ENCODE results near the gene CBLB.

CBLB gene

DNA sequence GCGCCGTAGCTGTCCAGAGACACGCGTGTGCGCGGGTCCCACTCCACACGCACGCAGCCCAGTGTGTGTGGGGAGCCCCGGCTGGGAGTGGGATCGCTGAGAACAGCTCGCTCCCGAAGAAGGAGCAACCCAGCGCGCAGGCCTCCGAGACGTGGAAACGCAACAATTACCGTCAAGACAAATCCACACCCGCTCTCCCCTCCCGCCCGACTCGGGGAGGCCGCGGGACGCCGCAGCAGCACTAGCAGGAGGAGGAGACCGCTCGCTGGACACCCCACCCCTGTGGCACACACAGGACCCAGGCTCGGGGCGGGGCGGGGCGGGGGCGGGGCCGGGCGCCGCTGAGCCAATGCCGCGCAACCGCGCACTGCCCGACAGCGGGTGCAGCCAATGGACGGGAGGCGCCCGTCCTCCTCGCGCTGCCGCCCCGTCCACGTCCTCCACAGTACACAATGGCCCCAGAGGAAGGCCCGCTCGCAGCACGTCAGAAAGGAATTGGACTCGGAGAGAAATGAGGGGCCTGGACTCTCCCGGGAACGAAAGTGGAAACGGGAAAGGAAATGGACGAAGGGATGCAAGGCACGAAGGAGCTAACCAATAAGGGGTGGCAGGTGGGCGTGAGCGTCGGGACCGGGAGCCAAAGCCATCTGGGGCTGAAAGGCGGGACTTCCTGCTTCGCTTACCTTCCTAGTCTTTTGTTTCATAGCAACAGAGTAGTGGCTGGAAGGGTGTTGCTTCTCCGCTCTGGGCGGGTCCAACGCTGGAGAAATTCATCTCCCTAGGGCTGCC lies at the start of gene CBLB:
CBLB (minus strand) TSS at position 271 of the 789 bp plus-strand sequence. CDS start 1,435 bp downstream, outside the sequence.
- DNase-seq (ENCODE audit: low spot score): peak; percentile 96

- DNase-seq (ENCODE audit: low spot score): no peak
These were observed 48.0 kb upstream of the CBLB start for GRCh38 chr3:105916767-105917166.

DNA sequence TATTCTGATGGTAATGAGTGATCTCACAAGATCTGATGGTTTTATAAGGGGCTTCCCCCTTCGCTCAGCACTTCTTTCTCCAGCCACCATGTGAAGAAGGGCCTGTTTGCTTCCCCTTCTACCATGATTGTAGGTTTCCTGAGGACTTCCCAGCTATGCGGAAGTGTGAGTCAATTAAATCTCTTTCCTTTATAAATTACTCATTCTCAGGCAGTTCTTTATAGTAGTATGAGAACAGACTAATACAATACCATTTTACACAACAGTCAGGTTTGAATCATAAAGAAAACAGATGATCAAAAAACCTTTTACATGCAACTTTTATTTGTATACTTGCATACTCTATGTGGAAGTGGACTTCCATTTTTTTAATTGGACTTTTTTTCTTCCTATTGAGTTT lies 46.7 kb upstream of the CBLB start:
- no peak for DNase-seq (ENCODE audit: low spot score)

GRCh38 chr3:105913616-105914015 lies 44.8 kb upstream of the CBLB start:
- no peak for DNase-seq (ENCODE audit: low spot score)

DNA sequence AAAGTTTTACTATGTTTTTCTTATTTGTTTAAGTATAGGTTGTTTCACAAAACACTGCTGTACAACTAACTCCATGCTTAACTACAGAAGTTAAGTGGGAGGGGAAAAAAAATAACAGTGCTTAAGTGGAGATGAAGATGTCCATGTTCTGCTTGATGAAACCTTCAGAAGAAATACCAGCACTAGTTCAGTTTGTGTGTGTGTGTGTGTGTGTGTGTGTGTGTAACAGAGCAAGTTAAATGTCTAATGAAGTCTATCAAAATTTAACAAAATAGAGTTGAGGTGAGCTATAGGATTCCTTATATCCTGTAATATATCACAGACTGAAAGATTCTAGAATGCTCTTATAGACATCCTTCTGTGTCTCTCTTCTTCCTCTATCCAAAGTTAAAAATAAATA lies 44.1 kb upstream of the CBLB start:
- DNase-seq (ENCODE audit: low spot score): no peak

GRCh38 chr3:105911496-105911895 lies 42.7 kb upstream of the CBLB start:
- no peak for DNase-seq (ENCODE audit: low spot score)

- no peak for DNase-seq (ENCODE audit: low spot score)
These were observed 39.0 kb upstream of the CBLB start for GRCh38 chr3:105907777-105908176.

DNA sequence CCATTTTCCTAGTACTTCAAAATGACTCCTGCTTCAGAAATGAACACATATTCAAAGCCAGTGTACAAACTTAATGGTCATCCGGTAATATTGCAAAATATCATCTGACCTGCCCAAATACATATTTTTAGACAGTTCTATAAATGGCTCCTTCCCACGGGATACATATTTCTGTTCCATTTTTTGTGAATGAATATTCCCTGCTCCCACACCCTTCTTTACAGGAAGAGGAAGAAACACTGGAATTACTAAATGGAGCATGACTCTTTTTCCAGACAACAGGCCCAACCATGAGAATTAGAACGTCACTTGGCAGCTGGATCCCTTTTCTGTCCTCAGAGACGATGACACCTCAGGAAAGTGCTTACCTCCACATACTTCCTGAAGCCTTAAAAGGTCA lies 38.0 kb upstream of the CBLB start:
- DNase-seq (ENCODE audit: low spot score): no peak

DNA sequence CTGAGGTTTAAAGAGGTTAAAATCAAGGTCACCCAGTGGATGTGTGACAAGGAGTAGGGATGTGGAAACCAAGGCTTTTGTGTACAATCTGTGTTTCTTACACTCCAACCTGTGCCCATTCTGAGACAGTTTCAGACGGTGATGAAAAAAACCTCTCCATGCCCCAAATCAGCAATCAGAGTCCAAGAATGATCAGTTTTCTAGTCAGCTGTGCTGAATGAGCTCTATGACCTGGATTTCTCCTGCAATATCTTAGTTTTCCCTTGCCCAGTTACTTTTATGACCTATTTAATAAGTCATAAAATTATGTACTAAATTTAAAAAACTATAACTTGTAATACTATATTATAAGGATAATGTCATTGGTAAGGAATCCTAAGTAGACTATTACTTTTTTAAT lies 37.5 kb upstream of the CBLB start:
- DNase-seq (ENCODE audit: low spot score): no peak

GRCh38 chr3:105905328-105905727 lies 36.5 kb upstream of the CBLB start:
- DNase-seq (ENCODE audit: low spot score): no peak

DNA sequence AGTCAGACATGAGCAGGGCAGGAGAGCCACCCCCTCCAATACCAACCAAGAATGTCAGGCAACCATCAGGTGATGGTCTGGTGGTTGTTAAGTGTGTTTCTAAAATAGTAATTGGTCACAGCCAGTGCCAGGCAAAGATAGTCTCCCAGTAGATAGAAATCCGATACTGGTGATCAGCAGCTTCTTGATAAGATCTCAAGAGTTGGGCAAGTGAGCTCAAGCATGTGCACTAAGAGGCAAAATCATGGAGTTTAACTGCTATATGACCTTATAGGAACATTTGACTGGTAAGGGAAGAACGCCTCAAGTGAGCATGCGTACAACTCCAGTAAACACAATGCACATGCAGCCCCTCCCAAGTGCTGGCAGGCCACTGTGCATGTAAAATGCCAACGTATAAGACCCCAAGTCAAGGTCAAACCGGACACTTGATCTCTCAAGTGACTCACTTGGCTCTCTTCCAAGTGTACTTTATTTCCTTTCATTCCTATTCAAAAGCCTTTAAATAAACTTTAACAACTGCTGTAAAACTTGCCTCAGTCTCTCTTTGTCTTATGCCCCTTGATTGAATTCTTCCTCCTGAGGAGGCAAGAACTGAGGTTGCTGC lies 36.0 kb upstream of the CBLB start:
- DNase-seq (ENCODE audit: low spot score): no peak

DNA sequence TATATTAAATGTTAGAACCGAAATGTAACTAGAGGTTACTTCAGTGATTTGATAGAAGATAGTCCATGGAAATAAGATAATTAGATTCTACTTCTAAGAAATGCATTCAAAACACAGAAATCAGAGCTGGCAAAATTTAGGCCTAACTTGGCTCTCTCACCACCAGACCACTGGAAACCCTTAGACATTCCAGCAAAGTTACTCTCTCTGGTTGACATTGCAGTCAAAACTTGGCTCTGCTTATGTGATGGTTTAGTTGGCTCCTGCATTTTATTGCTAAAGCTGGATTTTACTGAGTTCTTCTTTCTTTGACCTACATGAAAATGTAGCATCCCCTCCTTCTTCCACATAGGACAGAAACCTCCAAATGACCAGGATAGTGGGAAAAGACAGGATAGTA lies 35.4 kb upstream of the CBLB start:
- no peak for DNase-seq (ENCODE audit: low spot score)

DNA sequence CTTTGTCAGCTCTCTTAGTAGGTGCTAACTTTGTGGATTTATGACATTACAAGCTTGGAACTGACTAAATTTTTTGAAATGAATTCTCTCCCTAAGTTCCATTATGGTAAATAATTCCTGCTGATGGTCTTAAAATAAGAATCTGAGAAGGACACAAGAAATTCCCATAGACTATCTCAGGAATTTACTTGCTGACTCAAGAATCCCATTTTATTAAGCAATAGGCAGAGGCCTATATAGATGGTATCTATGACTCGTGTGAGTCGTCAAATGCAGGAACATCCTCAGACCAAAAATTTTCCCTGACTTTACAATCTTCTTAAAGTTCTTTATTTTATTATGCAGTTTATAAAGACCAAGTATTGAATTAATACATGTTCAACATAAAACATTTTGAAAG lies 30.7 kb upstream of the CBLB start:
- no peak for DNase-seq (ENCODE audit: low spot score)

DNA sequence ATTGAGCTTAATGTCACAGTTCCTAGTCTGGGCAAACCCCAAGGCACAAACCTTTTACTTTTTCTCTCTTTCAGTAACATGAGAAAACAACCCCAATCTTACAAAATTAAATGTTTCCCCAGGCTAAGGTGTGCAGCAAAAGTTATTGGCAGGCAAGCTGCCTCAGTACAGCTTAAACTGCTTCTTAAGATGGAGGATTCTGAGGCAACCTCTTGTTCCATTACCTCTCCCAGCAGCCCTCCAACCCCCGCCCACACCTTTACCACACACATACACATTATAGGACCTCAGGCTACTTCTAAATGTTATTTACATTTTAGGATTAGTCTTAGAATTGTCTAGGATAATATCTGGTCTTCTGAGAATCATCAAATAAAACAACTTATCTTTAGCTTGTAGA lies 22.3 kb upstream of the CBLB start:
- DNase-seq (ENCODE audit: low spot score): no peak

- DNase-seq (ENCODE audit: low spot score): no peak
These were observed 20.1 kb upstream of the CBLB start for GRCh38 chr3:105888621-105889579.

DNA sequence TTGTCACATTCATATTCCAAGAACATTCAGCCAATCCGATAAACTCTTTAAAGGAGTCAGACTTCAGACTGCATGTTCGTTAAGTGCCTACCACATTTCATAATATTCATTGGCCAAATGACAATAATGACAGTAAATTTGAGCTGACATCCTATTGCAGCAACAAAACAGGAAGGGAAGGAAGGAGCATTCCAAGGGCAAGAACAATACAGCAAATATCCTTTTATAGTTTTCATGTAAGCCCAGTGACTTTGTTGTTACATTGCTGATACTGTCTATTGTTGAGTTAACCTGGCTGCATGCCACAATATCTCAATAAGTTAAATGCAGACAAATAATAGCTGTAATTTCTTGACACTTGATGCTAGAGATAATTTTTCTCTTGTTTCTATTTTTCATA lies 16.4 kb upstream of the CBLB start:
- DNase-seq (ENCODE audit: low spot score): no peak

DNA sequence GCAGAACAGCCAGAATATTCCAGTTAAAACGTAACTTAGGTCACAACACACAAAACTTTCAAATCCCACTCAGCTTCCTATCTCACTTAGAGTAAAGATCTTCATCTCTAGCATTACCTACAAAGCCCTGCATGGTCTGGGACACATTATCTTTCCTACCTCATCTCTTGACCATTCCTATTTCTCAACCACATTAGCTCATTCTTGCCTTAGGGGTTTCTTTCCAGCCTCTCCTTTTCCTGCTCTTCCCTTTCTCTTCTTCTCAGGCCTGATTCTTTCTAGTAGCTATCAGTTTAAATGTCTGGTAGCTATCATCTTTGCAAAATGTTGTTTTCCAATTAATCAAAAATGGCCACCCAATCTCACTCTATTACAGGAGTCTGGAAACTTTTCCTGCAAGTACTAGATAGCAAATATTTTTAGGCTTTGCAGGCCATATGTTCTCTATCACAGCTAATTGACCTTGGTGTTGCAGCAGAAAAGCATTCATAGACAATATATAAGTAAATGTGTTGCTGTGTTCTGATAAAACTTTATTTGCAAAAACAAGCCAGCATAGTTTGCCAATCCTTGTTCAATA lies 15.1 kb upstream of the CBLB start:
- no peak for DNase-seq (ENCODE audit: low spot score)

DNA sequence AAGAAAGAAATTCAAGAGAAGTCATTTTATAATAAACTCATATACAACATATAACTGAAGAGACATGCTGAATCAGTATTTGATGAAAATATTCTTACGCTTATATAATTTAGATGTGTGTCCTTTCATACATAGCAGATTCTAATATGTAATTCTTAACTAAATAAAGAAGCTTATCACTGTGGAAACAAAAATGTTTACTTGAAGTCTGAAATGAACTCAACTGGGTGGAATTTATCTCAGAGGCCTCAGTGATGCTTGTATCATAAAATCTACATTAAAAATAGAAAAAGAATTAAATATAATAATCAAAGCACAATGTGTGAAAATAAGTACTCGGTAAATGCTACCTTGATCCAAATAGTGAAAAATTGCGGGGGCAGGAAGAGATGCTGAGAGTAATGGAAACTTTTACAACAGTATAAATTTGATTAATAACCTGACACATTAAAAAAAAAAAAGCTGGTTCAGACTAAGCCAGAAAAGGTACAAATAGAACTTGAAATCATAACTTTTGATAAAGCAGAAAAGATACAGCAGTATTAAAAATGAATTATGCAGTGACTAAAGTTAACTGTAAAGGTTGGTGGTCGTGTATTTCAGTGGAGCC lies 12.0 kb upstream of the CBLB start:
- DNase-seq (ENCODE audit: low spot score): no peak

- no peak for DNase-seq (ENCODE audit: low spot score)
These were observed 9.2 kb upstream of the CBLB start for GRCh38 chr3:105878061-105878460.

DNA sequence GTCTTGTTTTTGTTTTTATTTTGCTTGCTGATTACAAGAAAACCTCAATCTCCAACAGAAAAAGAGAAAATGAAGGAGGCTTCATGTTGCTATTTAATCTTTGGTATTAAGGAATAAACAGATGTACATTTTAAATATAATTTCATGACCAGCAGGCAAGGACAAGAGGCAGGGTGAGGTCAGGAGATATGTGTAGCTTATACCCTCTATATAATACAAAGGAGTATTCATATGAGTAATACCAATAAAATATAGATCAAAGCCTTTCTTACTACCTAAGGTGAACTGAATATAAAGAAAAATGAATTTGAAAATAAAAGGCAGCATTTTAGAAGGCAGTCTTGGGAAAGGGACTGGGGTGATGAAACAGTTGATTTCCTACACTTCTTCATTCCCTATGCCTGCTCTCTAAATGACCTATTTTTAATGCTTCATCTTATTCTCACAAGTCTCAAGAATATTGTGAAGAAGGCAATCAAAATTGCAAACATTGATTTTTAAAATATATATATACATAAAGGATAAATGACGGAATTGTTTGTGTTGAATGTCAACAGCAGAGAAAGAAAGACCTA lies 8.6 kb upstream of the CBLB start:
- DNase-seq (ENCODE audit: low spot score): no peak

GRCh38 chr3:105876780-105877327 lies 8.0 kb upstream of the CBLB start:
- no peak for DNase-seq (ENCODE audit: low spot score)
